T-helper 2 cell (primary cell): ENCODE data around the gene NOD2.
A peak's percentile ranks its signal among the peaks of the same experiment; 100 is the strongest.

Experiments
- DNase-seq, 5 experiments: peaks; one replicate each; pipeline versions ENCODE4 v3.0.0 to v3.0.0-alpha.2; 2012 to 2022

The NOD2 gene

GRCh38 chr16:50717494-50717893 is 24.1 kb downstream of the NOD2 start:
- DNase-seq: no peak

- no peak for DNase-seq
Observed at GRCh38 chr16:50718061-50718760, 24.8 kb downstream of the NOD2 start.

- no peak for DNase-seq
Observed at GRCh38 chr16:50718761-50719400, 25.5 kb downstream of the NOD2 start.

- no peak for DNase-seq
Observed at GRCh38 chr16:50719401-50720337, 26.3 kb downstream of the NOD2 start.

- DNase-seq: peak in 2 of 5 experiments; percentile 36 to 46
Observed at GRCh38 chr16:50721549-50722404, 28.4 kb downstream of the NOD2 start.

GRCh38 chr16:50722405-50722737 is 29.0 kb downstream of the NOD2 start:
- DNase-seq: no peak

GRCh38 chr16:50722960-50723359 is 29.6 kb downstream of the NOD2 start:
- DNase-seq: no peak

GRCh38 chr16:50724306-50724705 is 30.9 kb downstream of the NOD2 start:
- peak in 1 of 5 experiments; percentile 63 for DNase-seq

- no peak for DNase-seq
Observed at GRCh38 chr16:50731130-50731988, 38.0 kb downstream of the NOD2 start.

- DNase-seq: no peak
Observed at GRCh38 chr16:50731989-50732832, 38.8 kb downstream of the NOD2 start.

GRCh38 chr16:50733468-50733867 is 40.1 kb downstream of the NOD2 start:
- DNase-seq: no peak

- DNase-seq: no peak
Observed at GRCh38 chr16:50735629-50736122, 42.3 kb downstream of the NOD2 start.

- no peak for DNase-seq
Observed at GRCh38 chr16:50736448-50736847, 43.0 kb downstream of the NOD2 start.

GRCh38 chr16:50737420-50737959 is 44.1 kb downstream of the NOD2 start:
- DNase-seq: no peak

GRCh38 chr16:50739031-50739430 is 45.6 kb downstream of the NOD2 start:
- DNase-seq: no peak

- DNase-seq: no peak
Observed at GRCh38 chr16:50740736-50741135, 47.3 kb downstream of the NOD2 start.

GRCh38 chr16:50741225-50741780 is 47.9 kb downstream of the NOD2 start:
- DNase-seq: no peak

- DNase-seq: peak; percentile 98 to 100 (median 100)
Observed at GRCh38 chr16:50741781-50742575, 48.6 kb downstream of the NOD2 start, which contains the start of gene CYLD. Gene CYLD, plus strand, starts transcription at chr16:50742086. Its CDS starts 7,613 bp downstream, at chr16:50749699.
